HG03571 (cell line): ENCODE results near the gene TMEM235.

ENCODE experiments used
- ATAC-seq: cut with Tn5 transposase; IDR thresholded peaks from one replicate; pipeline ENCODE4 v1.9.1; 2021; ENCODE audit not compliant: unreplicated experiment

Gene TMEM235

GRCh38 chr17:78253946-78254672, 22.7 kb downstream of the TMEM235 start:
- ATAC-seq, result no peak

GRCh38 chr17:78255029-78255656, 23.7 kb downstream of the TMEM235 start:
- no peak for ATAC-seq

GRCh38 chr17:78255953-78256706, 24.7 kb downstream of the TMEM235 start:
- ATAC-seq, result no peak

GRCh38 chr17:78256707-78257591, 25.5 kb downstream of the TMEM235 start:
- no peak for ATAC-seq

GRCh38 chr17:78257810-78258322, 26.4 kb downstream of the TMEM235 start:
- no peak for ATAC-seq

- ATAC-seq, result no peak
Observed at GRCh38 chr17:78258323-78259191, 27.1 kb downstream of the TMEM235 start.

GRCh38 chr17:78259192-78259554, 27.7 kb downstream of the TMEM235 start:
- no peak for ATAC-seq

- no peak for ATAC-seq
Observed at GRCh38 chr17:78263063-78263735, 31.8 kb downstream of the TMEM235 start.

- no peak for ATAC-seq
Observed at GRCh38 chr17:78263736-78264340, 32.4 kb downstream of the TMEM235 start.

GRCh38 chr17:78264590-78264989, 33.2 kb downstream of the TMEM235 start:
- ATAC-seq, result no peak

GRCh38 chr17:78265121-78265520, 33.7 kb downstream of the TMEM235 start:
- ATAC-seq, result no peak

GRCh38 chr17:78266231-78266631, 34.8 kb downstream of the TMEM235 start:
- ATAC-seq, result no peak

GRCh38 chr17:78266771-78267170, 35.3 kb downstream of the TMEM235 start:
- no peak for ATAC-seq

GRCh38 chr17:78267253-78268073, 36.0 kb downstream of the TMEM235 start:
- no peak for ATAC-seq

- ATAC-seq, result no peak
Observed at GRCh38 chr17:78268191-78268874, 36.9 kb downstream of the TMEM235 start.

GRCh38 chr17:78268951-78269905, 37.8 kb downstream of the TMEM235 start:
- ATAC-seq, result no peak
